Fibroblast of skin of left biceps (primary cell): Measurements from ENCODE around the gene PHF21B.

Experiments
- DNase-seq, 2 experiments: peaks; one replicate each; pipeline ENCODE4 v3.0.0-alpha.2; 2013; ENCODE audit warnings: low read depth in 2 of 2

PHF21B gene

DNA sequence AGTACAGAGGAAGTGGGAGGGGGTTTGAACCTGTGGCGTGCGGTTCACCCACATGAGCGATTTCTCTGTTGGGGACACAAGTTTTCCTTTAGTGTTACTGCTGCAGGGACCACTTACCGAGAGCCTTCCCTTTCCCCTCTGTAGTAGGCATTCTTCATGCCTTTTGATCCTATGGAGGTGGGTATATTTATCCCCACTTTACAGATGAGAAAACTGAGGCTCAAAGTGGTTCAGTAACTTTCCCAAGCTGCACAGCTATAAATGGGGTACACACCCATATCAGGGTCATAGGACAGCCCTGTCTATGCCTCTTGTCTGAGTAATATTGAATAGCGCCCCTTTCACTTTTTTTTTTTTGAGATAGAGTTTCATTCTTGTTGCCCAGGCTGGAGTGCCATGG is 3.3 kb upstream of the PHF21B start:
- no peak for DNase-seq

DNA sequence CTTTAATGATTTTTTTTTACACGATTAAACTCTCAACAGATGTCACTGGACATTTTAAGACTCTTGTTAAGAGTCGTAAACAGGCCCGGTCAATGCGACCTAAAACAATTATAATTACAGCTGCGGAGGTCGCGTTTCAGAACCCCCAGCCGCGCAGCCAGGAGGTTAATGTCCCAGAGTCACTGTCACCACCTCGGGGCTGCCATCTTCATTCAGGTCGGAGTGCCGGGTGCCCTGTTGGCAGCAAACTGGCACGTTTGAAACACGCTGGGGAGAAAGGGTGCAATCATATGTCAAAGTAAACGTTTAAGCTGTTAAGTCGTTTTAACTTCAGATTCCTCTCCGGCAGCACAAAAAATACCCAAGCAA is 711 bp upstream of the PHF21B start:
- DNase-seq: no peak

DNA sequence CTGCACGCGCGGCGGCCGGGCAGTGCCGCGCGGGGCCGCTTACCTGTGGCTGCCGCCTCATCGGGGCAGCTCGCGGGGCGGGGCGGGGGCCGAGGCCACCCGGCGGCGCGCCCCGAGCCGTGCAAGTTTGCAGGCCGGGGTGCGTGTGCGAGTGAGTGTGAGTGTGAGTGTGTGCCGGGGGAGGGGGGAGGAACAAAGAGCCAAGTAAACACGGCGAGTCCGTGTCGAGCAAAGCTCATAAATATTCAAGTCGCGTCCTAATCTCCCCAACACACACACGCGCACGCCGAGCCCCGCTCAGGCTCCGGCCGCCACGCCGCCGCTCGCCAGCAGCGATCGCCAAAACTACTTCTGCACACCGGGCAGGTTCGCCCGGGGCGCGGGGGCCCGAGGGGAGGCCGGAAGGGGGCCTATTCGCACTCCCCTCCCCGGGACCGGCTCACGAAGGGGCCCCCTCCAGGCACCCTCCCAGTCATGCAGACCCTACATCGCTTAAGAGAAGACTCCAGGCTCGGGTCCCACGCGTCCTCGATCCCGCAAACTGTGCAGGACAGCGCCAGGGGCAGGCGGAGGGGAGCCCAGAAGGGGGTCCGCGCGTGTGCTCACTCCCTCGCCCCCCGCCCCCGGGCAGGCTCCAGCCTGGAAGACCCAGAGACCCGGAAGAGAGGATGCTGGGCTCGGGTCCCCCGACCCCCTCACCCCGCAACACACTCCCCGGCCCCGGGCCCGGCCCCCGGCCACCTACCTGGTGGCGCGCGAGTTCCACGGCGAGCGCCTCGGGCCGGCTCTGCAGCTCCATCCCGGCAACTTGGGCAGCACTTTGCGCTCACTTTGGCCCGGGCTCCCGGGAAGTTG is 827 bp downstream of the PHF21B start:
- DNase-seq: no peak

DNA sequence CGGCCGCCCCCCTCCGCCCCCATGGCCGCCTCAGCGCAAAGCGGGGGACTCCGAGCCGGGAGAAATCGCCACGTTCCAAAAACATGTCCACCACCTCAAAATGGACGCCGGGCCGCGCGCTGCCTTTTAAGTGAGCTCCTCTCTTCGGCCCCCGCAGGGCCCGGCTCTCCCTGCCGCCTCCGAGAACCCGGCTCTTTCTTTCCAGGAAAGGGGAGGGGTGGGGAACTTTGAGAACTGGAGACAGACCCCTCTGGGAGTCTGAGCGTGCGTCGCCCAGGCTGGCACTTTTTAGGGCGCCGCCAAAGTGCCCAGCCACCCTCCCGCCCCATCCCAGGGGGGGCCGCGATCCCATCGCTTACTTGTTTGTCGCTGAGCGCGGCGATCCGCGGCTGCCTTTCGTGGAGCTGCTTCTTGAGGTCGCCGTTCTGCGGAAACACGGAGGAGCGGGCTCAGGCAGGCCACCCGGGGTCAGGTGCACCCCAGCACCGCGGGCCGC is 1.6 kb downstream of the PHF21B start:
- DNase-seq: no peak

DNA sequence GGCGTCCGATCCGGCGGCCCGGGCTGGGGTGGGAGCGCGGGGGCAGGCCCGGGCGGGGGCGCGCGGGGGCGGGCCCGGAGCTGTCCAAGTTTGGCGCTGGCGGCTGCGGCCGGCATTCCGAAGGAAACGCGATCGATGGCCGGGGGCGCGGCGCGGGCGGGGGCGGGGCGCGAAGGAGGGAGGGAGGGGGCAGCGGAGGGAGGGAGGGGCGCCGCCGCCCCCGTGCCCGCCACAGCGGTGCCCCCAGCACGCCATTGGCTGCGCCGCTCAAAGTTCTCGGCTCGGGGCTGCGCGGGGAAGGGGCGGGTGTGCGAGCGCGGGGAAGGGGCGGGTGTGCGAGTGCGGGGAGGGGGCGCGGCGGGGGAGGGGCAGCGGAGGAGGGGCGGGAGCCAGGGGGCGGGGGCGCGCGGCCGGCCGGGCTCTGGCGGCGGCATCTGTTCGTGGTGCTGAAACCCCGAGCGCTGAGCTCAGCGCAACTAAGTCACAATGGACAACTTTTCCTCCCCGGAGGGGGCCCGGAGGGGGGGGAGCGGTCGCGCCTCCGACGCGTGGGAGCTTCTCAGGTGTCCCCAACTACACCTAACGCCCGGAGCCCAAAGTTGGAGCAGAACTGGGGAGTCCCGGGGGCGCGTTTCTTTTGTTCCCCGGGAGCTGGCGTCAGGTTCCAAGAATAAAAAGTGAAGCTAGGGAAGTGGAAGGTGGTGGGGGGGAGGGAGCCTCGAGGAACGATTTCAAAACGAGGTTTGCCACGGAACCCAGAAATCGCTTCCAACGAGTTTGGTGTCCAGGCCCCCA is 2.2 kb downstream of the PHF21B start:
- DNase-seq: no peak

DNA sequence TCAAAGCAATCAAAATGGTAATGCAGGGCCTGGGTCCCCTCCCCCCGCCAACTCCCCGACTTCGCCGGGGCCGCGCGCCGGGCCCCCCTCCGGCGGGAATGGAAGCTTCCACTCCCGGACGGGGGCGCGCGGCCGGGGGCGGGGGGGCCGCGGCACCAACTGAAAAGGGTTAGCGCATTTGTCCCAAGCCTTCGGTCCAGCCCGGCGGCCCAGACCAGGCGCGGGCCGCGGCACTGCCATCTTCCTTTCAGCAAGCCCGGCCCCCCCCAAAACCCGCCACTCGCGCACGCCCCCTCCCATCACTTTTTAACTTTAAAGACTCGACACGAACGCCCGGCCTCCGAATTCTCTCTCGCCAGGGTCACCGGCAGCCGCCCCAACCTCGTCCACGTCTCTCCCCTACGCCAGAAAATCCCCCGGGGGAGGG is 2.8 kb downstream of the PHF21B start:
- DNase-seq: no peak

DNA sequence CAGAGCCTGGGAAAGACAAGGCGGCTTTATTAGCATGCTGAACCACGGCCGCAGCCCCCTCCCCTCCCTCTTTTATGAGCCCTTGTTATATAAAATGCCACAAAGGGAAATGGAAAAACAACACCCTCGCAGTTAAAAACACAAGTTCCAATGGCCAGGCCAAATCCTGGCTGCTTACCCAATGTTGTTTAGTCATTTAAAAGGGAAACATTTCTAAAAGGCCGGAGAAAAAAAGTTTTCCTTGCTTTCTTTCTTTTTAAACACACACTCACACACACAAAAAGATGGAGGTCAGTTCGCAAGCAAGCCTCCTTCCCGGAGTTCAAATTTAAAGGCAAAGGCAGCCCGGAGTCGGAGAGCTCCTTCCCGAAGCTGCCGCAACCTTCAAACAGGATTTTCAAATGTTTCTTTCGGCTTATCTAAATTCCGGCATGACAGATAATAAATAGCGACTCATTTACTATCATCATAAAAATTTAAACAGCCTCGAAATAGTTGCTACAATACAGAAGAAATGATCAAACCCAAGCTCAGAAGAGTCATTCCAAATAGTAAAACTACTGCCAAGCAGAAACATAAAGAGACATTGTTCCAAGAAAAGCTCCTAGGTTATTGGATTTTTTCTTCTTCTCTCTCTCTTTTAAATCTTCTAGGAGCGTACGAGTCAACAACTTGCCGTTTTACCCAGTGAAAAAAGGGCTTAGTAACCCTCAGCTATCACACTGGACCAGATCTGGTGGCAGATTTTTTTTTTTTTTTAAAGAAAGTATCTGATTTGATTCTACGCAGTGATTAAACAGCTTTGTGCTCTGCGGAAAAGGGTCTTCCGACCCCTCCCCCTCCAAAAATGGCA is 3.5 kb downstream of the PHF21B start:
- DNase-seq: no peak

DNA sequence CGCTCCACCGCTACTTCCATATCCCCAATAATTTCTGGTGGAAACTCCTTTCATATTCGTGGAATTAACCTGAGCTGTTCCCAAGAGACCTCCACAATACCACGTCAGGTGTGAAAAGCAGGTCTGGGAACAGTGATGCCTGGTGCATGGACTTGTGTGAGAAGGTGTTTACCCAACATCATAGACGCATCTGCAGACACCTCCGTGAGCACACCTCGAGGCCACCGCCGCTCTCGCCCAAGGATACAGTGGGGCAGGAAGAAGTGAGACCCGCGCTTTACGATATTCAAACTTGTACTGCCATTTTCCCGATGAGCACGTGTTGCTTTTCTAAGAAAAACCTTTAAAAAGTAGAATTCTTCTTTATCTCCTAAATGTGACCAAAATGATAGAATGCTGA is 8.2 kb downstream of the PHF21B start:
- no peak for DNase-seq

DNA sequence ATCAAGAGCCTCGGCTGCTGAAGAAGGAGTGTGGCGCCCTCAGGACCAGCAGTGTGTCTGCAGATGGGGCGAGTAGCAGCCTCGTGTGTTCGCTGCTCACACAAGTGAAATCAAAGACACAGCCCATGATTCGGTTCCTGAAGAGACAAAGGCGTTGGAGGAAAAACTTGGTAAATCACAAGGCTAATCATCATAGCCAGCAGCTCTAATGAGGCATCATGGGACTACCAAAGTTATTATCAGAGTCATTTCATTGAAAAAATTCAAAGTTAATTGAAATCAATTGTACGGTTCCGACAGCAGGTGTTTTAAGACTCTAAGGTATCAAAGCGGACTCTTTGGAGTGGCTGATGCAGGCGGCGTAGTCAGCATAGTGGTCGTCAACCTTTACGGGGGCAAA is 9.5 kb downstream of the PHF21B start:
- no peak for DNase-seq

DNA sequence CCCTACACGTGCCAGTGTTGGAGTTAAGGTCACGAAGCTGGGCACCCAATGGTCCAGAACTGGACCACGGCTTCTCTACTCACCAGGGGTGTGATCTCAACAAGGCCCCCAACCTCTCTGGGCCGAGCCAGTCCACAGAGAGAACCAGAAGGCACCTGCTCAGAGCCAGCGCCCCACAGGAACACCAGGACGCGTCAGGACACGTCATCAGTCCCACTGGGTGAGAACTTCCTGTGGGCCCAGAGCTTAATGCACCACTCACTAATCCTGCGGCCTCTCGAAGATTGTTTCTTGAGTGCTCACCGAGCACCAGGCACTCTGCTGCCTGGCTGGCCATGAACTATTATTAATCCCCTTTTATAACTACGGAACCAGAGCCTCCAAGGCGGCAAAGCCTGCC is 10.1 kb downstream of the PHF21B start:
- DNase-seq: no peak

DNA sequence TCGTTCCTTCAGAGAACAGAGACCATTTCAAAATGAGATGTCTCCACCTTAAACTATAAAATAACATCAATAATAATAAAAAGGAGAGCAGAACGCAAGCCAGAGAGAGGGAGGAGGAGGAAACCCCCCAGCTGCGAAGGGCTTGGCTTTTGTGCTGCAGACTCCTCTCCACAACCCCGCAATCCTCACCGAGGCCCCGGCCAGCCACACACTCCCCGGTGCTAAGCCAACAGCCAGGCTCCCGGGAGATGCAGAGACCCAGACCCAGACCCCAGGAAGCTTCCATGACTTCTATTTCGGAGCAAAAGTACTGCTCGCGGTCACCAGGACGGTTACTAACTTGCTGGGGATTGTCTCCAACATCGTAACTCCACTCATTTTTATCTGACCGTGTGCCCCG is 10.6 kb downstream of the PHF21B start:
- DNase-seq: no peak

DNA sequence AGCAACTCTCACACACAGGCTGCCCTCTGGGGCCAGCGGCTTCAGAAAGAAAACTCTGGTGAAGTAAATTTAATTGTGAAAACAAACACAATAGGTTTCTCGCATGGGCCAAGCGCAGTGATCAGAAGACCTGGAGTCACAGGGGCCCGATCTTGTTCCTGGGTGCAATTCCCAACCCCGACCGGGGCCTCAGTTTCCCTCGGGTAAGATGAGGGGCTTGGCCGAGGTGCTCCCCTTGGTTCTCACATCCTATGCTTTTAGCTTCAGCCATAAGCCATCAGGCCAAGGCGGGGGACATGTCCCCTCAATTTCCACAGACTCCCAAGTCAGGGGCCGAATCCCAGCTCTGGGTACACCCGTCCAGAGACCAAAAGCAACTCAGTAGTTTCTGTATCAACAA is 11.5 kb downstream of the PHF21B start:
- no peak for DNase-seq

DNA sequence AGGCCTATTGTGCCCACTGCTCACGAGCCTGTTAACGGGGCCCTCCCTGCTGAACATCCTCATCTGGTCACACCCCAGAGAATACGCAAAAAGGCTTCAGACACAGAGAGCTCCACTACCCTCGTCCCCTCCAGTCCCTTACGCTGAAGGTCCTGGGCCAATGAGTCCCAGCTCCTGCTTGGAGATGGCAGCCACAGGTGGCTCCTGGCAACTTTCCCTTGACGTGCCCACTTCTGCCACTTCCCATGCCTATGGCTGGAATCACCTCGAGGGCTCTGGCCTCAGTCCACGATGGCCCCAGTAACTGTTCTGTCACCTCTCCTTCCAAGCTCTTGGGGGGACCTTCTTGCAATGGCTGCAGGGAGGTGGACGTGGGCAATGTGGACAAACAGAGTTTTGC is 12.7 kb downstream of the PHF21B start:
- DNase-seq: no peak

DNA sequence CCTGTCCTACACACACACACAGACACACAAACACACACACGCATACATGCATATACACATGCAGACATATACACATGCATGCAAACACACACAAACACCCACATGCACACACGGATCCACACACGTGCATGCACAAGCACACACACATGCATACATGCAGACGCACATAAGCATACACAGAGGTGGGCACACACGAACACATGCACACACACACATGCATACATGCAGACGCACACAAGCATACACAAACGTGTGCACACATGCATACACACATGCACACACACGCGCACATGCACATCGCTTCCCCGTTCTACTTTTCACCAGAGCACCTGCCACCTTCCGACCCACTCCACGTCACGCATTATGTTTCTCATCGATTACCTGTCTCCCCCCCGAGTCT is 13.2 kb downstream of the PHF21B start:
- DNase-seq: no peak

DNA sequence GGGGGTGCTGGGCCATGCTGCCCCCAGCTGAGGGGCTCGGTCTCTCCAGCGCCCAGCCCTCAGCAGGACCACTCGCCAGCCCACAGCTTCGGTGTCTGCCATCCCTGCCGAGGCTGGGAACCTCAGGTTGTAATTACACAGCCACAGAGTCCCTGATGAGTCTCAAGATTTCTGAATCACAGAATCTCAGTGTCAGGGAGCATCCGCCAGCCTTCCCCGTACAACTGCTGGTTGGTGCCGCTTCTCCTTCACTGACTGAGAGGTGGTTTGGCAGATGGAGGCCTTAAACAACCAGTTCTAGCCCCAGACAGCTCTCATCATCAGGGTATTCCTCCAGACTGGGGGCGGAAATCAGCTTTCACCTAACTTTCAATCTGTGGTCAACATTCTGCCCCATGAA is 13.7 kb downstream of the PHF21B start:
- no peak for DNase-seq

DNA sequence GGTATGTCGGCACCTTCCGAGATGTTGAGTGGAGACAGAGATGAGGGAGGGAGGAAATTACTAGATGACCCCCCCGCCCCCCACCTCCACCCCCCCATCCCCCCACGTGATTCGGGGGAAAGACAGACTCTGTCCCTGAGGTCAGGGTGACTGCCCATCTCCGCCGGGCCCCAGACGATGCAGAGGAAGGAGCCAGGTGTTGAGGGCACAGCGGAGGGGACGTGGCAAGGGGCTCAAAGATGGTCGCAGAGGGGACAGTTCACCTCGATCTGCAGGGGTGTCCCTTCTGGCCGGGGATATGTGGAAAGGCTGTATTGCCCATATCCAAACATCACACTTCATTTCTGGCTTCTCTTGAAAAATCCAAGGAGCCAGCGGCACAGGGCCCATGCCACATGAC is 14.1 kb downstream of the PHF21B start:
- DNase-seq: no peak

DNA sequence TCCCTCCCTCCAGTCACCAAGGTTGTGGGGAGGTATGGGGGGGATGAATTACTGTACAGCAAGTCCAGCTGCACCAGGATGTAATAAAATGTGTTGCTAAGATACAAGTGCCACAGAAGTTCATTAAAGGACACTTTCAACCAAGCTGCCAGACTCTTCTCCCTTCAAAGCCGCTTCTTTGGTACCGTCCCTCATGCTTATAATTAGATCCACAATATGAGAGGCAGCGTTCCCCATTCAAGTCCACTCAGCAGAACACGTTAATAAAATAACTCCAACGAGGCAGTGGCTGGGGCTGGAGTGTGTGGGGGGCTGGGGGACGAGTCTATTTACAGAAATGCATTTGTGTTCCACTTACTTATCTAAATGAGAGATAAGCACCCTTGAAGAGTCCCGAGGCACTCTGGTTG is 14.7 kb downstream of the PHF21B start:
- no peak for DNase-seq

DNA sequence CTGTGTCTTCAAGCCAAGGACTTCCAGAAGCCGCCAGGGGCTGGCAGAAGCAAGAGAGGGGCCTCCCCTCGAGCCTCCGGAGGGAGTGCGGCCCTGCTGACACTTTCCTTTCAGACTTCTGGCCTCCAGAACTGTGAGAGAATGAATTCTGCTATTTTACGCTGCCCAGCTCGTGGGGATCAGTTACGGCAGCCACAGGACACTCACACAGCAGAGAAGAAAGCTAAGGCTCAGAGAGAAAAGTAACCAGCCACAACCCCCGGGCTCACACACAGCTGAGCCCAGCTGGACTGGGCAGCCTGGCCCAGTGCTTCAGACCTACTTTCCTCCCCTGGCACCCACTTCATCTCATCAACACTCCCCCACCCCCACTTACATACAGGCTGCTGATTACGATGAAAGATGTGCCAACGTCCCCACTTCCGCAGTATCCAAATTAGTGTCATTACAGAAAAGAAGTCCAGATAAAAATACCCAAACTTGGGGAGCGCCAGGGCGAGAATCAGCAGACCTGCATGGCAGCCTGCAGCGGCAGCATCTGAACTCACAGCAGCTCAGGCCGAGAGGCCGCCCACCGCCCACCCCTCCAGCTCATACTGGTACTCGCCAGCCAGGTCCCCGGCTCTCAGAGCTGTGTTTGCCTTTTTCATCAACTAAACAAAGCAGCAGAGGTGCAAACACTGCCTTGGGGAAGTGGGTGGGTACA is 15.3 kb downstream of the PHF21B start:
- DNase-seq: no peak

DNA sequence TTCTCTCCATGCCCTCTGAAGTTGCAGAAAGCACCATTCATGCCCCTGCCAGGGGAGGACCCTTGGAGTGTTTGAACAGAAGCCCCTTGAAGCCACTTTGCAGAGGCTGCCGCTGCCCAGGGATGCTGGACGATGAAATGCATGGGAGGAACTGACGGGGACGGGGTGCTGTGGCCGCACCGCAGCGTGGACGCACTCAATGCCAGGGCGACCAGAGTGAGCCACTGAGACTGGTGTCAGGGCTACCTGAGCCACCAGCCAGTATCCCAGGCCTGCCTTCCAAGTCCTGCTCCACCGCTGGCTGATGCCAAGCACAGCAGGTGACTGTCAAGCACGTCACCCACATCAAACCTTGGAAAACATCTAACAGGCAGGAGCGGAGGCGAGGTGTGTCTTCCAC is 17.6 kb downstream of the PHF21B start:
- DNase-seq: no peak

DNA sequence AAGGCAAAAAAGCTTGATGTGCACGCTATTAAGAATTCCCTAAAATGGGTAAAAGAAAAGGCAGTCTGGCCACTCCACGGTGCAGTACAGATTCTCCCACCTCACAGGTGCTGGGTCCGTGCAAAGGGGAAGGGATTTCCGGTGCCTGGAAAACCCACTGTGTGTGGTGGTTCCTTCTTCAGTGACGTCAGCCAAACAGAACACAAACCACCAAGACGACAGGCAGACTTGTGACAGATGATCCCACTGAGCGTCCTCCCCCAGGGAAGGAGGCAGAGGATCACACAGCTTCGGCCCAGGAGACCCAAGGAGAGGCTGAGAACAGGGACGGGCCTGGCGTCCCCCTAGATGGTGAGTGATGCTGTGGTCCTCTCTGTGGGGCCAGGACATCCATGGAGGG is 18.6 kb downstream of the PHF21B start:
- DNase-seq: no peak

DNA sequence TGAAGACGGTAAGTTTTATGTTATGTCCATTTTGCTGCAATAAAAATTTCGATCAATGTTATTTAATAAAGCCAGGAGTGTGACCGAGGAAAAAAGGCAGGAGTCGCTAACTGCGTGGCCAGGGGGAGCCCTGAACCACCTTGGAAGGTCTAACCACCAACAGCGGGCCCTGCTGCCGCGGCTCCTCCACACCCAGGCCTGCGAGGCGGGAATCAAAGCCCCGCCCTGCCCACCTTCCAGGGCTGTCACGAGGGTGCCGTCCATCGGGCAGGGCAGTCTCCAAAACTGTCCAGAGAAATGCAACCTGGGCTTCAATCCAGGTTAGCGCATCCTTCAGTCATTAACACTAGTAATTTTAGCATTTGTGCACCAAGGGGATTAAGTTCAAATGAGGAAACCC is 19.0 kb downstream of the PHF21B start:
- no peak for DNase-seq

DNA sequence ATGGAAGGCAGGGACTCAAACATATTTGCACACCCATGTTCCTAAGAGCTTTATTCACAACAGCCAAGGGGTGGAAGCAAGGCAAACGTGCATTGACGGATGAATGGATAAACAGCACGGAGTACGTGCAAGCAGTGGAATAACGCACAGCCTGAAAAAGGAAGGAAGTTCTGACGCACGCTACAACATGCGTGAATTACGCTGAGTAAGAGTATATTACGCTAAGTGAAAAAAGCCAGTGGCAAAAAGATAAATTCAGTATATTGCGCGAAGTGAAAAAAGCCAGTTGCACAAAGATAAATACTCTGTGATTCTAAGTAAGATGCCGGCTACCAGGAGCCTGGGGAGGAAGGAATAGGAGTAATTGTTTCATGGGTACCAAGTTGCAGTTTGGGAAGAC is 19.5 kb downstream of the PHF21B start:
- DNase-seq: no peak
